HUDEP-2 (cell line): ENCODE data around the gene OR2AG2.

Source experiments
- DNase-seq, 76 experiments: peaks; one replicate each; lab custom pipeline; 2025; ENCODE audit not compliant: unreplicated experiment in 76 of 76; lab: John Stamatoyannopoulos, UW

OR2AG2 gene

GRCh38 chr11:6745018-6745417, 26.8 kb downstream of the OR2AG2 start:
- no peak for DNase-seq

DNA sequence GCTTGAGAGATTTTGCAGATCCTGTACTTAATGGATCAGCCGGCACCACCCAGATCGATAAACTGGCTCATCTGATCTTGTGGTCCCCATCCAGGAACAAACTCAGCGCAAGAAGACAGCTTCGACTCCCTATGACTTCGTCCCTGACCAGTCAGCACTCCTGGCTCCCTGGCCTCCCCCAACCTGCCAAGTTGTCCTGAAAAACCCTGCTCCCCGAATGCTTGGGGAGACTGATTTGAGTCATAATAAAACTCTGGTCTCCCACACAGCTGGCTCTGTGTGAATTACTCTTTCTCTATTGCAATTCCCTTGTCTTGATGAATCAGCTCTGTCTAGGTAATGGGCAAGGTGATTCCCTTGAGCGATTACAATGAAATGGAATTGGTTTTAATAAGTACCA, 29.5 kb downstream of the OR2AG2 start:
- DNase-seq = no peak

- DNase-seq = no peak
These were observed 33.2 kb downstream of the OR2AG2 start for GRCh38 chr11:6738590-6738989.

GRCh38 chr11:6737872-6738466, 33.8 kb downstream of the OR2AG2 start:
- peak in 30 of 76 experiments; percentile 1 to 61 (median 21) for DNase-seq

DNA sequence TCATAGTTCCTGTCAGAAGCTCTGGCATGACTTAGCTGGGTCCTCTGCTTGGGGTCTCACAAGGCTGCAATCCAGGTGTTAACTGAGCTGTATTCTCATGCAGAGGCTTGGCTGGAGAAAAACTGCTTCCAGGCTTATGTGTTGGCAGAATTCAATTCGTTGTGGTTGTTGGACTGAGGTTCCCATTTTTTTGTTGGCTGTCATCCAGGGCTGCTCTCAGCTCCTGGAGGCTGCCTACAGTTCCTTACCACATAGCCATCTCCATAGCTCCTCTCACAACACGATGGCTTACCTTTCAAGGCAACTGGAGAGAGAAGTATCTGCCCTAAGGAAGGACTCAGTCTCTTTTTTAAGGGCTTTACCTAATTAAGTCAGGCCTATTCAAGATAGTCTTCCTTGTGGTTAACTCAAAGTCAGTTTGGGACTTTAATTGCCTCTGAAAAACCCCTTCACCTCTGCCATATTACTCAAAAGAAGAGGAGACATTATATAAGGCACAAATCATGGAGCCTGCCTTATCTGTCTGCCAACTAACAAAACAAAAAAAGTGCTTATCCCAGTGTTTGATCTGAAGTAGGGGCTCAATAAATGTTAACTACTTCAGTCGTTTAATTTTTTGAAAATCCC, 35.2 kb downstream of the OR2AG2 start:
- DNase-seq = no peak

DNA sequence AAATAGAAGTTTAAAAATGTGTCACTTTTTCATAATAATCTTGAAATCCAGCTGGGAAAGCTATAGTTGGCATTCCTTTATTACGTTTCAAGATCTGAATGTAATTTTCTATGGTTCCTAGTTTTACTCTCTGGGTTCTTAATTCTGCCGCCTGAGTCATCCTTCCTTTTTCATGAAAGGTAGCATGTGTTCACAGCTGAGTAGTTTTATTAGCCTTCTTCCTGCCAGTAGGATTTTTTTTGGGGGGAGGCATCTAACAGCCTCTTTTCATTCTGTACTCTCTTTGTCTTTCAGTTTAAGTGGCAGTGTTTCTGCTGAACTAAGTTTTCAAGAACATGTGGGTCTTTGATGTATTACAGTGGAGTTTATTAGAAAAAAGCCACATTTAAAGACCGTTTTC, 36.5 kb downstream of the OR2AG2 start:
- DNase-seq = no peak

GRCh38 chr11:6734616-6735015, 37.2 kb downstream of the OR2AG2 start:
- DNase-seq = no peak

DNA sequence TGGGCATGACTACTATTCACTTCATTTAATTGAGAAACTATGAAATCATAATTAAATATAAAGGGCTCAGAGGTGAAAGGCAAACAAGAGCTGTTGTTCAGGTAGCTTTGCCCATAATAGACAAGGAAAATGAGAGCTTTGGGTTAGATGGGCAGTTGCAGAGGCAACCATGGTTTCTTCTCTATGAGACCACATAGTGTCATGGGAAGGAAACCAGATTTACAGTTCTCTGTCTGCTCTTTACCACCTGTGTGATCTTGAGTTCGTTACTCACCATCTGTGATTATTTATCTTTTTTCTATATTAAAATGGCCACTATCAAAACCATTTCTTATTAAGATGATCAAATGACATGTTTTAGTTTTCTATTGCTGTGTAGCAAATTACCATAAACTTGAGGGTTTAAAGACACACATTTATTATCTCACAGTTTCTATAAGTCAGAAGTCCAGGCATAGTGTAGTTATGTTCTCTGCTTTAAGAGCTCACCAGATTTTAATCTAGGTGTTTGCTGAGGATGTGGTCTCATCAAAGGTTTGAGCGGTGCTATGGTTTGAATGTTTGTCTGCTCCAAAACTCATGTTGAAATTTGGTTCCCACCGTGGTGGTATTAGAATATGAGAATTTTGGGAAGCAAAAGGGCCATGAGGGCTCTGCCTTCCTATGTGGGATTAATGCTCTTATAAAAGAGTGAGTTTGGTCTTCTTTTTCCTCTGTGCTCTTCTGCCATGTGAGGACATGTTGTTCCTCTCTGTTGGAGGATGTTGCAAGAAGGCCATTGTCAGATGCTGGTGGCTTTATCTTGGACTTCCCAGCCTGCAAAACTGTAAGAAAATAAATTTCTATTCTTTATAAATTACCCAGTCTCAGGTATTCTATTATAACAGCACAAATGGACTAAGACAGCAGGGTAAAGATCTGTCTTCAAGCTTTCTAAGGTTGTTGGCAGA, 38.2 kb downstream of the OR2AG2 start:
- DNase-seq = no peak

GRCh38 chr11:6727971-6728760, 43.6 kb downstream of the OR2AG2 start:
- no peak for DNase-seq

- no peak for DNase-seq
These were observed 46.3 kb downstream of the OR2AG2 start for GRCh38 chr11:6725386-6725896.

- no peak for DNase-seq
These were observed 47.8 kb downstream of the OR2AG2 start for GRCh38 chr11:6724013-6724412.

DNA sequence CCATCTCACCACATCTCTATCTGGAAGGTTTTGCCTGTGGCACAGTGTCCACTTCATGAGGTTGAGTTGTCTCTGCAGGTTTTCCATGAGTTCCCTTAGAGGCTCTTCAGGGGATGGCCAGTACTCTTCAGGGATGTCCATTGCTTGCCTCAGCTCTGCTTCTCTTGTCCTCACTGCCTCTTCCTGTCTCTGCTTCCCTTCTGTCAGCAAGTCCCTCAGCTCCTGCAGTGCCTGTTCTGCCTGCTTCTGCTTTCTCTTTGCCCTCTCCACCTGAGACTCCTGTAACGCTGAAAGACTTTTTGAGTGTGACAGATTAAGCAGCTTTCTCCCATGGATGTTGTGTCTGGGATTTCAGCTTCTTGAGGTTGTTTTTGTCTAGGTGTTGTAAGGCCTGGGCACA, 50.4 kb downstream of the OR2AG2 start:
- DNase-seq = no peak

GRCh38 chr11:6719576-6719975, 52.2 kb downstream of the OR2AG2 start:
- no peak for DNase-seq

DNA sequence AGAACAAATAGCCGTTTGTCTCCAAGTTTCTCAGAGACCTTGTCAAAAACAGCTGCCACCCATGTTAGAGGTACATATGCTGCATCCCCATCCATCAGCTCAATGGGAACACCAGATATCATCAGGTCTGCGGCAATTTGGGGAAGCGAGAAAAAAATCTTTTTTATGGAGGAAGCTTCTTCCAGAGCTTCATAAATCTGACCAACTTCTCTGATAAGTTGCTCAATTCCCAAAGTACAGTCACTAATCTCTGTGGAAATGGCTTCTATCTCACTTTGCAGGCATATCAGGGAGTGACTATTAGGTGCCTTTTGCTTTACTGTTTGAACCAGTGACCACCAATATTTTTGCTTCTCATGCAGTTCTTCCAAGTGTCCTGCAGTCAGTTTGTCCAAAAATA, 54.4 kb downstream of the OR2AG2 start:
- DNase-seq = no peak
